Keratinocyte (primary cell): ENCODE results near the gene CRTC3.

Experiments used
- EZH2 ChIP-seq: IDR thresholded peaks from one replicate; pipeline ENCODE4 v1.6.1; 2012; ENCODE audit warnings: inconsistent platforms, mild to moderate bottlenecking, low read length, moderate library complexity
- TF ChIP-seq, protein P1 (sequence below), 3 experiments: IDR thresholded peaks in 1 of 3; conservative IDR thresholded peaks in 1 of 3; optimal IDR thresholded peaks in 1 of 3; 2 replicates in 2 of 3; 3 replicates in 1 of 3; pipeline versions ENCODE3 to v1.5.1; 2011; ENCODE audit warnings: low read length in 3 of 3, mild to moderate bottlenecking in 3 of 3, moderate library complexity in 2 of 3, control low read depth in 1 of 3, inconsistent platforms in 1 of 3; ENCODE audit not compliant: insufficient read depth in 2 of 3; ENCODE audit errors: extremely low read depth in 1 of 3

DNA sequence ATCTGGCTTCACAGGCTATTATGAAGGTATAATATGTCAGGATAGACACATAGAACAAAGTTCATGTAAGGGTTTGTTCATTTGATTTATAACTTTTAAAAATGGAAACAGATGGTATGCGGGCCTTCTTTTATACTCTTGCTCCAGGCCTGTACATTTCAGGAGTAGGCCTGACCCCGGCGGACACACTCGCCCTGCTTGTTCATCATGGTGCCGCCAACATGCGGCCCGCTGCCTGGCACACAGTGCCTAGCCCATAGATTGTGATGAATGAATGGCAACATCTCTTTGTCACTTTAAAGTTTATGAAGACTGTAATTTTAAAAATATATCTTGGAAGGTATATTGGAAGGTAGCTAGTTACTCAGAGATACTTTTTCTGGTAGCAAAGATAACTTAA lies 95.3 kb downstream of the CRTC3 start:
- TF ChIP-seq, protein P1, sequence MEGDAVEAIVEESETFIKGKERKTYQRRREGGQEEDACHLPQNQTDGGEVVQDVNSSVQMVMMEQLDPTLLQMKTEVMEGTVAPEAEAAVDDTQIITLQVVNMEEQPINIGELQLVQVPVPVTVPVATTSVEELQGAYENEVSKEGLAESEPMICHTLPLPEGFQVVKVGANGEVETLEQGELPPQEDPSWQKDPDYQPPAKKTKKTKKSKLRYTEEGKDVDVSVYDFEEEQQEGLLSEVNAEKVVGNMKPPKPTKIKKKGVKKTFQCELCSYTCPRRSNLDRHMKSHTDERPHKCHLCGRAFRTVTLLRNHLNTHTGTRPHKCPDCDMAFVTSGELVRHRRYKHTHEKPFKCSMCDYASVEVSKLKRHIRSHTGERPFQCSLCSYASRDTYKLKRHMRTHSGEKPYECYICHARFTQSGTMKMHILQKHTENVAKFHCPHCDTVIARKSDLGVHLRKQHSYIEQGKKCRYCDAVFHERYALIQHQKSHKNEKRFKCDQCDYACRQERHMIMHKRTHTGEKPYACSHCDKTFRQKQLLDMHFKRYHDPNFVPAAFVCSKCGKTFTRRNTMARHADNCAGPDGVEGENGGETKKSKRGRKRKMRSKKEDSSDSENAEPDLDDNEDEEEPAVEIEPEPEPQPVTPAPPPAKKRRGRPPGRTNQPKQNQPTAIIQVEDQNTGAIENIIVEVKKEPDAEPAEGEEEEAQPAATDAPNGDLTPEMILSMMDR (optimal IDR thresholded peaks at IDR 0.05 in 1 of 3, IDR thresholded peaks at IDR 0.05 in 1 of 3, conservative IDR thresholded peaks at IDR 0.05 in 1 of 3; ENCODE audit: extremely low read depth in 1 of 3, insufficient read depth in 2 of 3, low read length in 3 of 3) = no peak
- no peak for TF ChIP-seq EZH2
